ENCODE data around the gene P2RY6.
"Not testable (repeated sequence)": the region's sequence is repeated elsewhere in the genome, so short reads cannot be mapped to it uniquely, and the experiment has no call there.

P2RY6 gene

GRCh38 chr11:73260127-73260457 lies 12.0 kb upstream of the P2RY6 start:
- DNase-seq (ENCODE audit: low spot score) = no peak

GRCh38 chr11:73262851-73263495 lies 9.2 kb upstream of the P2RY6 start:
- DNase-seq (ENCODE audit: low spot score) = no peak

GRCh38 chr11:73263640-73264039 lies 8.5 kb upstream of the P2RY6 start:
- DNase-seq (ENCODE audit: low spot score) = no peak

DNA sequence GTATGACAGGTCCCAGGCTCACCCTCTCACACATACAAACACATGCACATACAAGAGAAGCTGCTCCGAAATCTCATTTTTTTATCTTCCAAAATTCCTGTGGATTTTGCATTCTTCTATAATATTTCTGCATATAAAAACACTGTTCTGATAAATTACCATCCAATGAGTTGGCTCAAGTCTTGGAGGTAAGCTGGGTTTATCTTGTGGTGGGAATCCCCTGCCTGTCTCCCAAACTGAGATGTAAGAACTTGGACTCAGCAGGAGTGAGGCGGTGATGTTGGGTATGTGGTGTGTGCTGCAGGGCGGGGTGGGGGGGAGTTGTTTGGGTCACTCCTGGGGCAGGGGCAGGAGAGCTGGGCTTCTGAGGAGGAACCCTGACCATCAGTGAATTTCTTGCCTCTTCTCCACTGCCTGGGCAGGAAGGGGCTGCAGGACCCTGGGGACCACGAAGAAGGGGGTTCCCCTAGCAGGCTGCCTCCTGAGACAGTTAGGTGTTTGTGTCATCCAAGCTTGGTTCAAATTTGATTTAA lies 6.8 kb upstream of the P2RY6 start:
- DNase-seq (ENCODE audit: low spot score) = no peak

- no peak for DNase-seq (ENCODE audit: low spot score)
Measured at GRCh38 chr11:73265853-73266645, 6.1 kb upstream of the P2RY6 start.

- no peak for DNase-seq (ENCODE audit: low spot score)
Measured at GRCh38 chr11:73266646-73267020, 5.5 kb upstream of the P2RY6 start.

- DNase-seq (ENCODE audit: low spot score) = no peak
Measured at GRCh38 chr11:73267122-73267846, 4.9 kb upstream of the P2RY6 start.

DNA sequence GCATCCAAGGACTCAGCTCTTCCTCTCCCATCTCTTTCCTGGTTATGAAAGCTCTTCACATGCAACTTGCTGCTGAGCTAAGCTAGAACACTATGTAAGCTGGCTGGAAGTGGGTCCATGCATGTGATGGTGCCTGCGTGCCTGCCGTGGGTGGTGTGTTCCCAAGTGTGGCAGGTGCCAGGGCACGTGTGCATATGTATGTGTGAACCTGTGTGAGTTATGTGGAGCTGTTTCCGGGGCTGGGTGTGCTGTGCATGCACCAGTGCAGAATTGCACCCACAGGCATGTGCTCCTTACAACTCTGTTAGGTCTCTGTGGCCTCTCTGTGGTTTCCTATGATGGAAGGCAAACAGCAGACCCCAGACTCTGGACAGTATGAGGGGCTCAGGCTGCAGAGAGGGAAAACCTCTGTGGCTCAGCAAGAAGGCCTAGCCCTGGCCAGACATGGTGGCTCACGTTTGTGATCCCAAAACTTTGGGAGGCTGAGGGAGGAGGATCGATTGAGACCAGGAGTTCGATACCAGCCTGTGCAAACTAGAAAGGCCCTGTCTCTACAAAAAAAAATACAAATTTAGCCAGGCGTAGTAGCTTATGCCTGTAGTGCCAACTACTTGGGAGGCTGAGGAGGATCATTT lies 4.1 kb upstream of the P2RY6 start:
- no peak for DNase-seq (ENCODE audit: low spot score)

DNA sequence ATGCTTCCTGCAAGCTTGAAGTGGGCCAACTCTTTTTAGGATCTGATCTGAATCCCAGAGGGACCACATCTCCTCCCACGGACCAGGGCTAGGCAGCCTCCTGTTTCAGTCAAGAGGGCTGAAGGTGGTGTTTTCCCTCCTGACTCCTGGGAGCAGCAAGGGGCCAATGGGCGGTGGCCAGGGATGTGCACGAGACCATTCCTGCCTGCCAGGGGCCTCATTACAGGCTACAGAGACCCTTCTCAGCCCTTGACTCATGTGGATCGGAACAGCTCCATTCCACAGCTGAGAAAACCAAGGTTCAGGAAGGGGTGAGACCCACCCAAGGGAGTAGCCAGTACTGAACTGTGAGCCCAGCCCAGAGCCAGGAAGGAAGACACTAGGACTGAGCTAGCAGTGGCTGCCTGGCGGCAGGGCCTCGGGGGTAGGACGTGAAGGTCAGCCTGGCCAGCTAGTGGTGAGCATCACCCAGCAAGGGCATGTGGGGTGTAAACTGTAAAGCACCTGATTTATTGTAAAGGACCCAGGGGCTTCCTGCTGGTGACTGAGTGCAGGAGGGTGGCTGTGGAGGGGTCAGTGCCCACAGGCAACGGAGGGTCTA lies 3.4 kb upstream of the P2RY6 start:
- no peak for DNase-seq (ENCODE audit: low spot score)

GRCh38 chr11:73269459-73270015 lies 2.6 kb upstream of the P2RY6 start:
- no peak for DNase-seq (ENCODE audit: low spot score)

- DNase-seq (ENCODE audit: low spot score) = no peak
Measured at GRCh38 chr11:73270016-73270854, 1.9 kb upstream of the P2RY6 start.

- no peak for DNase-seq (ENCODE audit: low spot score)
Measured at GRCh38 chr11:73270855-73271477, 1.2 kb upstream of the P2RY6 start.

DNA sequence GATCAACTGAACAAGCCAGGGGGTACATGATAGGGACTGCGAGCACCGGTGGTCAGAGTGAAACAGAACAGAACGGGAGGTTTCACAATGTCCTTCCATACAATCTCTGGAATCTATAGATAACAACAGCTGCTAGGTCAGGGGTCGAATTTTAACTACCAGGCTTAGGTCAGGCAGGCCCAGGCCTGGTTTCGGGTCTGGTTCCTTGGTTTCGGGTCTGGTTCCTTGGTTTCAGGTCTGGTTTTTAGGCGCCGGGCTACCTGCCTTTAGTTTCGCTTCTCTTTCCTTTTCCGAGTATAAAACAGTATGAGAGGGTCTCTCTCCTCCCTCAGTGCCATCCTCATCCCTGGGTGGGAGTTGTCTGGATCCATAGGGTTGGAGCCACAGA lies 666 bp upstream of the P2RY6 start:
- not testable (repeated sequence) for DNase-seq (ENCODE audit: low spot score)

DNA sequence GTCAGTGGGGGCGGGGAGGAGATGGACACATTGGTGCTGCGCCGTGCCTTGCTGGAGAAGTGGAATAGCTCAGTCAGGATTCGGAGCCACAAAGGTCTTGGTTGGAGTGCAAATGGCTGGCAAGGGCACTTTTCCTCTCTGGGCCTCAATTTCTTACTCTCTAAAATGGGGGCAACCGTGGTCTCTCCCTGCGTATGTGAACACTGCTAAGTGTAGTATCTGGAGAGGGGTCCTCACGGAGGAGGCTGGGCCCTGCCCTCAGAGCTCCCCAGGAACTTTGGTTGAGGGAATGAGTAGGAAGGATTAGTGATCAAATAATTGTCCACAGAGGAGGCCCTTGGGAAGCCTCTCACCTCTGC lies 521 bp downstream of the P2RY6 start:
- no peak for DNase-seq (ENCODE audit: low spot score)

- DNase-seq (ENCODE audit: low spot score) = no peak
Measured at GRCh38 chr11:73273222-73273895, 1.2 kb downstream of the P2RY6 start.

DNA sequence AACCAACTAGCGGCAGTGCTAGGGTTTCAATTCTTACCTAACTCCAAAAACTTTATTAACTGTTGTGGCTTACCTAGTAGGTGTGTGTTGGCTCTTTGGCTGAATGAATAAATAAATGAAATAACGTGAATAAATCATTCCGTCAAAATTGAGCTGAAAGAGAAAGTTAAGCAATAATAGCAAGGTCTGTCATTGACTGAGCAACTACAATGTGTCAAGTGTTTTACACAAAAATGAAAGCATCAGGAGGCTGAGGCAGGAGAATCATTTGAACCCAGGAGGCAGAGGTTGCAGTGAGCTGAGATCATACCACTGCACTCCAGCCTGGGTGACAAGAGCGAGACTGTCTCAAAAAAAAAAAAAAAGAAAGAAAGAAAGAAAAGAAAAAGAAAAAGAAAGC lies 2.1 kb downstream of the P2RY6 start:
- DNase-seq (ENCODE audit: low spot score) = not testable (repeated sequence)

DNA sequence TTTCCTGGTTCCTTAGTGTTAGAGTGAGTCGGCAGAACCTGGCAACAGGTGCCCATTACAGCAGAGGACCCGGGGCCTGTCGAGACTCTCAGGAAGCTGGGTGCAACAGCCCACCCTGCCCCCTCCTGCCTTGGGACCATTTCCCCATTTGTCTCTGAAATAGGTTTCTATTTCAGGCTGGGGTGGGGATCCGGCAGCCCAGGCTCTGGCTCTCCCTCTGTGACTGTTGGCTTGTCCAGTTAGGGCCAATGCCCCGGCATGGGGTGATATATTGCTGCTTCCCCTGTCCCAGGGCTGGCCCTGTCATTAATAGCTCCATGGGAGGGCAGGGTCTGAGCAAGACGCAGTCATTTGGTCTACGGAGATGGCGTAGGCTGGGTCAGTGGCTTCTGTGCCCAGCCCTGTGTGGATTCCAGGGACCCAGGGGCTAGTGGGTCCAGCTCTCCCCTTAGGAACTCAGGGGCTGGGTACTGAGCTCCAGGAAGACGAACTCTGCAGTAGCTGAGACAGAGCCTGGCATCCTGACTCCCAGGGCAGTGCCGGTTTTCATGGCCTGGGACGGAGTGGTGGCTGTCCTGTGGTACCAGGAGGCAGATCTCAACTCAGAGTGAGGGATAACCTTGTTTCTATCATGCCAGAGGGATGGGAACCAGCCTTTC lies 2.7 kb downstream of the P2RY6 start:
- DNase-seq (ENCODE audit: low spot score) = no peak

DNA sequence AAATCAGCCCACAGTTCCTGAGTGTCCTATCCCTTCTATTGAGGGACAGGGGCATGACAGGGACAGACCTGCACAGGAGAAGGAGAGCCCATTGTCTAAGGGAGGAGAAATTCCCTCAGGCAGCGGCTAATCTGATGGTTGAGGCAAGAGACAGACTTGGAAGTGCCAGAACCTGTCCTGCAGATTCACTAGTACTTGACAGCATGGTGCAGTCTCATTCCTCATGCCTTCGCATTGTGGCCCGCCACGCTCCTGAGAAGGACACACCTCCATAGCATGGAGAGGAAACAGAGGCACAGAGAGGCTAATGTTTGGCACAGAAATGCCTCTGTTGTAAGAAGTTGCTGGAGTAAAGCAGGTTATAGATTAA lies 3.2 kb downstream of the P2RY6 start:
- no peak for DNase-seq (ENCODE audit: low spot score)

- no peak for DNase-seq (ENCODE audit: low spot score)
Measured at GRCh38 chr11:73277467-73277866, 5.3 kb downstream of the P2RY6 start.
